NCI-H524 treated with DMSO at 0.1 percent for 48 hours (cell line): ENCODE measurements around the gene PRKAB2.
"Not testable (repeated sequence)": the region's sequence is repeated elsewhere in the genome, so short reads cannot be mapped to it uniquely, and the experiment has no call there.

Source experiments
- DNase-seq: peaks from one replicate; lab custom pipeline; 2025; lab: John Stamatoyannopoulos, UW

The PRKAB2 gene

DNA sequence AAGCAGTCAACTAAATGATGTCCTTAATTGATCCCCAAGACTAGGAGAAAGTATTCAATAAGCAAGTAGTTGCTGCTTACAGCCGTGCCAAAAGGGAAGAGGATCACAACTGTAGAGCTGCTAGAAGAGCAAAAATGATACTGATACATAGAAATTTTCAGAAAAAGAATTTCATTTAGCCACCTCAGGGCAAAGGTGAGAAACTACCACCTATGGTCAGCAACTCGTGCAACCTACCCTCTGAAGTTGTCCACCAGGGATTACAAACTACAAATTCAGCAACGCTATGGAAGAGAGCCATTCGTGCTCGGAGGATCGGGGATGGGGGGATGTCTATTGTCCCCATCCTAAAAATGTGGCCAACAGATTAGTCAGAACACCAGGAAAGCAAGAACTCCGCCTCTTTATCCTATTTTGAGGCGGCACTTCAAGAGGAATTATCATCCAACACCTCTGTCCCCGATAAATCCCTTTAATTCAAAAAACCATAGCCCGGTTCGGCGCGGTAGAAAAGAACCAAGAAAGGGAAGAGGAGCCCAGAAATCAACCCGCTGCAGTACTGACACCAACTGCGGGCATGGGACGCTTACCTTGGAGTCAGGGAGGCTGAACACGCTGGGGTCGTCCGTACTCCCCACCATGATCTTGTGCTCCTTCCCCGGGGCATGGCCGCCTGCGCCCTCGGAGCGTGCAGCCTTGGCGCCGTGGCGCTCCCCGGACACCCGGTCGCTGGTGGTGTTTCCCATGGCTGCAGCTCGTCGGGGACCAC is 687 bp downstream of the PRKAB2 start:
- no peak for DNase-seq

DNA sequence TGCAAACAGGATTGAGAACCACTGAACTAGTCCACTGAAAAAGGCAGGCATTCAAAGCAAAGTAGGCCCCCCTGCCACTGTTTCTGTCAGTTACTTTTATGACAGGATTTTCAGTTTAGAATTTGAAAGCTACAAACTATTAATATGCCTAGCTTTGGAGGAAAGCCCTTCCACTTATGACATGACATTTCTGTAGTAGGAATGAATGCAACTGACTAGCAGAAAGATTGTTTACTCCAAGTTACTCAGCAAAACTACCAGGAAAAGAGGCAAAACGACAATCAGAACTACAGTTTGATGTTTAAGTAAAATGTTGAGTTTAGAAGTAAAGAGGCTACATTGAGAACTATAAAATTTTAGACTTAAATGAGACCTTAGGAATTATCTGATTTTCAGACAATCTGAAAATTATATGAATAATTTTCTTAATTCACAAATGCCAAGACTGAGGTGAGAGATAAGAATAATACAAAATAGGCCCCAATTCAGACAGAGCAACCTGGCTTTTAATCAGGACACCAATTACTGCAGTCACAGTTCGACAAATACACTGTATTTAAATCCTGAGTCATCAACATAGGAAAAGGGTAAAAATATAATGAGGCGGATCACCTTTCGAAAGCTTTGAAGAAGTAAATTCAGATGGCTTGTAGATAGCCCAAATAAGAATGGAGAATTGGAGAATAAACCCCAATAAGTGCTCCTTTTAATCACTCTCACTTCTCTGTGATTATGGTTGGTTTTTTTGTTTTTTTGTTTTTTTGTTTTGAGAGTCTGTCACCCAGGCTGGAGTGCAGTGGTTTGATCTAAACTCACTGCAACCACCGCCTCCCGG is 2.2 kb downstream of the PRKAB2 start:
- DNase-seq, result no peak

DNA sequence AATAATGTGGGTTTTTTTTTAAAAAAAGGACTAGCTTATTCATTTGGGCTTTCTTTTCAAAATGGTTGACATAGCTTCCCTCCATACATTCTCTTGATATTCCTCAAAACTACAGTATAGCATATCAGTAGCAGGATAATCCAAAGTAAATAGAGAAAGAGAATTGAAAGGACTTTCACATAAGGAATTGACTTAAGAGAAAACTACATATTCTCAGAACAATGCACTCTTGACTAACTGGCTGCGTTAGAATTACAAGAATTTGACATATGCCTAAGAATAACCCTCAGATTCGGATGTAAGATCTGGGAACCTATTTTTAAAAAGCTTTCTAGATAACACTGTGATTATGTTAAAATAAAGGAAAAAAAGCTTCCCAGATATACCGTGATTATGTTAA is 3.1 kb downstream of the PRKAB2 start:
- no peak for DNase-seq

GRCh38 chr1:147168626-147169058 is 3.6 kb downstream of the PRKAB2 start:
- DNase-seq, result no peak

DNA sequence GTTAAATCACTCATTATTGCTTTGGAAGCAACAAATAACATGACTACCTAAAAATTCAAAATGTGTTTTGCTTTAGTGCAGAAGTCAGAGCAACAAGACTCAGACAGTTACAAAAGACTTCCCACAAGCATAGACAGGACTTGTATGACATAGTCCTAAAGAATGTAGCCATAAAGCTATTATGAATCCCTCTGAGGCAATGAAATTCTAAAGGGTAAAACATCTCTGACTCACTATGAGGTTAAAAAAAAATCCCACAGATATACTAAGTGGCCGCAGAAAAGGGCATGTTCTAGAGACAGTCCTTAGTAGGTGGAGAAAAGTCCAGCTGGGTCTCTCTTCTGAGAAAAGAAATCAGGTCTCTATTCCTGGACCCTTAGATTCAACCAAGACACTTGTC is 4.9 kb downstream of the PRKAB2 start:
- DNase-seq, result no peak

DNA sequence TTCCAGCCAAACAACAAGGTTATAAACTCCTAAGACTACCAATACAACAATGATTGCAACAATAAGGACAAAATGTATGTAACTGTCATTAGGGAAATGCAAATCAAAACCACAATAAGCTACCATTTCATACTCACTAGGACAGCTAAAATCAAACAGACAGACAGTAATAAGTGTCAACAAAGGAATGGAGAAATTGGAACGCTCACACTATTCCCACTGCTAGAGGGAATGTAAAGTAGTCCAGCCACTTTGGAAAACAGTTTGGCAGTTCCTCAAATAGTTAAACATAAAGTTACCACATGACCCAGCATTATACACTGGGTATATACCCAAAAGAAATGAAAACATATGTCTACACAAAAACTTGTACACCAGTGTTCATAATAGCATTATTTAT is 9.3 kb downstream of the PRKAB2 start:
- DNase-seq, result no peak

DNA sequence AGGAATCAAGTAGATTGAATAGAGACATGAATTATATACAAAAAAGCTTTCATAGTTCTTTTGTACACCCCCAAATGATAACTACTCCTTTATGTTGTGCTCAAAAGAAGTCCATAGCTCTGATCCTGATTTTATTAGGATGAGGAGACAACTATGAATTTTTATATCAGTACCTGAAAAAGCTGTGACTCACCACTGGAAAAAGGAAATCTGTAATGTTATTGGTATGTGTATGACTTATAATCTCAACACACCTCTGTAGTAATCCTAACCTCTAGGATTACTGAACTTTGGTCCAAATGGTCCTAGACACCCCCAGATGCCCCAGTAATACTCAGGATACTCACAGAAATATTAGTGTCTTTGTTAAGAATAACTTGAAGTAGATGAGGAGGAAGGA is 10.2 kb downstream of the PRKAB2 start:
- DNase-seq, result no peak

GRCh38 chr1:147157116-147157515 is 15.2 kb downstream of the PRKAB2 start:
- not testable (repeated sequence) for DNase-seq

DNA sequence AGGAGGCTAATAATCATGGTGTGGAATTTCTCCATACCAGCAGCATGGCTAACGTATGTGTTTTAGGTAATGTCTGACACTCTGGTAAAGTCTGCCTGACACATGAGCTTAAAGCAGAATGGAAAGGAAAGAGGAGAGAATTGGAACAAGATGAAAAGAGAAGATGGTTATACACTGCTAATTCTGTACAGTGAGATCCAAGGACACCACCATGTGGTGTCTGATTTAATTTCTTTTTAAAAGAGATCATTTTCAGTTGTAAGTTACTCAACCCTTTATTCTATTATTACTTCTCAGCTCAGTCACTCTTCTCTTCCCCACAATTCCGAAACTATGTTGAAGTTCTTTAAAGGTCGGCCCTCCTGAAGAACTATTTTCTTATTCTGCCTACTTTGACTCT is 15.6 kb downstream of the PRKAB2 start:
- no peak for DNase-seq

DNA sequence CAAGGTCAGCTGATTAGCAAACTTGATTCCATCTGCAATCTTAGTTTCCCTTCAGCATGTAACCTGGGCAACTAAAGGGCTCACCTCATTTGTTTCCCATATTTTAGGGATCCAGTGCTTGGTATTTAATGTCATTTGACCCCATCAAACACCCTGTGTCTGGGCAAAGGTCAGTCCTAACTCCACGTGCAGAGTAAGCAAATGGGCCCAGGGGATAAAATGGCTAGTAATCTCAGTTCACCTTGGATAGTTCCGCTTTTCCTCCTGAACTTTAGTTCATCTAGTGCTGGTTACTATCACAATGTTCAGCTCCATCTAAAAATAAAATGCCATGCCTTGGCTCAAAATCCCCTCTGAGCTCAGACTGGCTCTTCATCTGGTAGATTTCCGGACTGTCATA is 19.5 kb downstream of the PRKAB2 start:
- DNase-seq, result no peak

DNA sequence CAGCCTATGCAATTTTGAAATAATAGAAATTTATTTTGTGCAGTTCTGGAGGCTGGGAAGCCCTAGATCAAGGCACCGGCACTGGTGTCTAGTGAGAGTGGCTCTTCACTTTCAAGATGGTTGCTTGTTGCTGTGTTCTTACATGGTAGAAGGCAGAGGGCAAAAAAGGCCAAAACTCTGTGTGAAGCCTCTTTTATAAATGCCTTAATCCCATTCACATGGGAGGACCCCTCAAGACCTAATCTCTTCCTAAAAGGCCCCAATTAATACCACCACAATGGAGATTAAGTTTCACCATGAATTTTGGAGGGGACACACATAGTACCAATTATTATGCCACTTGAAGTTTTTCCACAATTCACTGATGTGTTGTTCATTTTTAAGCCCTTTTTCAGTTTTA is 21.0 kb downstream of the PRKAB2 start:
- DNase-seq, result no peak

DNA sequence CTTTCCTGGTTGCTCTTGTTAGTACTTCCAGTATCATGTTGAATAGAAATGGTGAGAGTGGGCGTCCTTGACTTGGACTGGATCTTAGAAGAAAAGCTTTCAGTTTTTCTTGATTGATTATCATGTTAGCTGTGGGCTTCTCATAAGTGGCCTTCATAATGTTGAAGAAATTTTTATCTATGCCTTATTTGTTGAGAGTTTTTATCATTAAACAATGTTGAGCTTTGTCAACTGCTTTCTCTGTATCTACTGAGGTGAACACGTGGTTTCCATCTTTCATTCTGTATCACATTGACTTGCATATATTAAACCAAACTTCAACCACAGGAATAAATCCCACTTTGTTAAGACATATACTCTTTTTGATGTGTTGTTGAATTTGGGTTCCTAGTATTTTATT is 29.4 kb downstream of the PRKAB2 start:
- DNase-seq, result no peak

GRCh38 chr1:147130721-147131120 is 41.5 kb downstream of the PRKAB2 start:
- DNase-seq, result not testable (repeated sequence)

GRCh38 chr1:147129116-147129873 is 43.0 kb downstream of the PRKAB2 start:
- no peak for DNase-seq

DNA sequence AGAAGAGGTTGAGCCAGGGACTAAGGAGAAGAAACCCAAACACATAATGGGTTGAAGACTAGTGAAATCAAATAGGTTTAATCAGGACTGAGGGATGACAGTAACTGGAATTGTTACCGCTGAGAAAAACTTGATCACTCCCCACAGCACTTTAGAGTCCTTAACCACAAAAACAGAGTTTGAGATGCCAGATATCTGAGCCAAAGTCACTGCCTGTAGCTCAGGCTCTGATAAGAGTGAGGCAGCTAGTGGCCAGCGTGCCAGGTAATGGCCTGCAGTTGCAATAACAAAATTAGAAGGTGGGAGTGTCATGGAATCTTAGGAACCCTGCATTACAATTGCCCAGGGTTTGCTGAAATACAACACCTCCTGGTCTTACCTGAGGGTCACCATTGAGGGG is 48.0 kb downstream of the PRKAB2 start:
- no peak for DNase-seq

- no peak for DNase-seq
These were observed 55.2 kb downstream of the PRKAB2 start for GRCh38 chr1:147117109-147117508.

GRCh38 chr1:147115496-147115895 is 56.8 kb downstream of the PRKAB2 start:
- DNase-seq, result no peak

DNA sequence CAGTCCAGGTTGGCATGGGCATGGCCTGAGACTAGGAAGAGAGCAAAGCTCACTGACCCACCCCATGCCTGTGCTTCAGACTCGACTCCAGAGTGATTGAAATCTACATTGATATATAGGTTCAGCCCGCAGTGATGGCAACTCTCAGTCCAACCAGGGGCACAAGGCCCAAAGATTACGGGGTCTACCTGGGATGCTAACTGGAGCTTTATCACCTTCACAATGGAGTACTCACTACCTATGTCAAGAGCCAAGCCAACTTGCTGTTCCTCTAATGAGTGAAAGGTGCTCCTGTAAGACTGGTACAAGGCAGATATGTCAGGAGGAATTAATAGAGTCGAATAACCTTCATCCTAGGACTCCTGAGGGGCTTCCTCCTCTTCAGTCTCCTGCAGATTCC is 57.2 kb downstream of the PRKAB2 start:
- not testable (repeated sequence) for DNase-seq

GRCh38 chr1:147114353-147114752 is 57.9 kb downstream of the PRKAB2 start:
- not testable (repeated sequence) for DNase-seq

DNA sequence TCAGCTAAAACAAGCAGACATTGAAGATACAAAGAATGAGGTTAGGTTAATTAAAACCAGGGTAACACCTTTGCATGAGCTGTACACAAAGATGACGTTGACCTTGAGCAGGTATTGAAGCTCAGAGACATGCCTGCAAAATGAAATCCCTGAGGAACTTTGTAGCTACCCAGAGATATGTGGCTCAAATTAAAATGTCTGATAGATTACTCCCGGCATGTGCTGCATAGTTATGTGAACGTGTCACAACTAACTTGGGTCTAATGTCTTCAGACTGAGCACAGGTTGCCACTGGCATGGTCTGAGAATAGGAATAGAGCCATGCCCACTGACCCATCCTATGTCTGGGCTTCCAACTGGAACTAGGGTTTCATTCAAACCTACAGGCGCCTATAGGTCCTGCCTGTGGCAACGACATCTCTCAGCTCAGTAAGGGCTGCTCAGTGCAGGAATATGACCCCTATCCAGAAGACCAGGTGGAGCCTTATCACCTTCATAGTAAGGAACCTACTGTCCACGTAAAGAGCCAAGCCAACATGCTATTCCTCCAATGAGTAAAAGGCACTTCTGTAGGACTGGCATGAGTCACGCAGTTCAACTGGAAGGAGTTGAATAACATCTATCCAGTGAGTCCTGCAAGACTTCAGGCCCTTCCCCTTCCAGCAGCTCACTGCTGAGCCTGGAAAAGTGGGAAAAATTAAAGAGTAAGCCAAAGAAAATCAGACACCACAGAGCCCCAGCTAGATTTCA is 60.7 kb downstream of the PRKAB2 start:
- DNase-seq, result no peak

- no peak for DNase-seq
These were observed 61.4 kb downstream of the PRKAB2 start for GRCh38 chr1:147110872-147111271.

GRCh38 chr1:147110434-147110833 is 61.8 kb downstream of the PRKAB2 start:
- DNase-seq, result no peak
